Neural progenitor cell (in vitro differentiated cells): Measurements from ENCODE around the gene FOXO3B.
"Not testable (repeated sequence)": the region's sequence is repeated elsewhere in the genome, so short reads cannot be mapped to it uniquely, and the experiment has no call there.

Experiments
- EZH2 ChIP-seq: fragments of 200-600 bp; sonication (generic); IDR thresholded peaks from 2 replicates; pipeline ENCODE4 v1.6.1; 2017; ENCODE audit warnings: antibody characterized with exemption, mild to moderate bottlenecking, moderate library complexity
- EZH2phosphoT487 ChIP-seq: fragments of 200-600 bp; sonication (generic); IDR thresholded peaks from 2 replicates; pipeline ENCODE4 v1.6.1; 2017; ENCODE audit warnings: antibody characterized with exemption
- TF ChIP-seq, protein P1 (sequence below): fragments of 200-600 bp; sonication (generic); IDR thresholded peaks from 2 replicates; pipeline ENCODE4 v1.5.1; 2017; ENCODE audit warnings: antibody characterized with exemption, mild to moderate bottlenecking

DNA sequence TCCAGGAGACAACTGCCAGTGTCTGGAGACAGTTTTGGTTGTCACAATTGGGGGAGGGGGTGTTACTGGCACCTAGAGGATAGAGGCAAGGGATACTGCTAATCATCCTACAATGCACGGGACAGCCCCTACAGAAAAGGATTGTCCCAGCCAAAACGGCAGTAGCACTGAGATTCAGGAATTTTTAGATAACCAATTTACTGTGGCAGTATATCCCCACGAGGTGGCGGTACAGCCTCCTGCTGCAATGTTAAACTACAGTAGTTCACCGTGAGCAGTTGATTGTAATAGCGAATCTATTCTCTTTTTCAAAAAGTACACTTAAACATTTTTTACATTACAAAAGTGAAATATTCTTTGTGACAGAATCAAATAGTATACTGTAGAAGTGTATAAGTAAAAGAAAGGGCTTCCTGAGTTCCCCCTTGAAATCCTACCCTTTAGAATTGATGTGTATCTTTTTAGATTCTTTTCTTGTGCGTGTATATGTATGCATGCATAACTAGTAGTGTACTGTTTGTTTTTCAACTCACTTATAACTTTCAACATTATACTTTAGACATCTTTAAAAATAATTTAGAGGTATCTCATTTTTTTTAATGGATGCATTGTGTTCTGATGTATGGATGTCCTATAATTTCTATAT is 30.4 kb upstream of the FOXO3B start:
- TF ChIP-seq, protein P1, sequence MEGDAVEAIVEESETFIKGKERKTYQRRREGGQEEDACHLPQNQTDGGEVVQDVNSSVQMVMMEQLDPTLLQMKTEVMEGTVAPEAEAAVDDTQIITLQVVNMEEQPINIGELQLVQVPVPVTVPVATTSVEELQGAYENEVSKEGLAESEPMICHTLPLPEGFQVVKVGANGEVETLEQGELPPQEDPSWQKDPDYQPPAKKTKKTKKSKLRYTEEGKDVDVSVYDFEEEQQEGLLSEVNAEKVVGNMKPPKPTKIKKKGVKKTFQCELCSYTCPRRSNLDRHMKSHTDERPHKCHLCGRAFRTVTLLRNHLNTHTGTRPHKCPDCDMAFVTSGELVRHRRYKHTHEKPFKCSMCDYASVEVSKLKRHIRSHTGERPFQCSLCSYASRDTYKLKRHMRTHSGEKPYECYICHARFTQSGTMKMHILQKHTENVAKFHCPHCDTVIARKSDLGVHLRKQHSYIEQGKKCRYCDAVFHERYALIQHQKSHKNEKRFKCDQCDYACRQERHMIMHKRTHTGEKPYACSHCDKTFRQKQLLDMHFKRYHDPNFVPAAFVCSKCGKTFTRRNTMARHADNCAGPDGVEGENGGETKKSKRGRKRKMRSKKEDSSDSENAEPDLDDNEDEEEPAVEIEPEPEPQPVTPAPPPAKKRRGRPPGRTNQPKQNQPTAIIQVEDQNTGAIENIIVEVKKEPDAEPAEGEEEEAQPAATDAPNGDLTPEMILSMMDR: peak; percentile 66
- TF ChIP-seq EZH2, EZH2phosphoT487: not testable (repeated sequence)
